Activated CD8-positive, alpha-beta T cell treated with anti-CD3 and anti-CD28 coated beads, Interleukin-2, amount 10 ng/mL, durations not matched to agents 7 days and 5 days (primary cell): ENCODE data around the gene B4GALT6. TPM values are rescaled to one million over a fixed set of nuclear protein-coding genes. Genes with fewer than 3 reads are reported as not detected.

ENCODE experiments used
- ATAC-seq: fragments of 150-1000 bp; cut with Tn5 transposase; one replicate; pipeline ENCODE4 v1.10.0; 2021; ENCODE audit warnings: moderate library complexity
- CTCF ChIA-PET: fragments of 350-600 bp; sonication (Branson Sonifier 250); formaldehyde crosslinking; loops from one replicate; lab custom pipeline; 2021; ENCODE audit warnings: antibody characterized with exemption; lab: Charles Lee
- POLR2A ChIA-PET: fragments of 350-600 bp; sonication (Branson Sonifier 250); formaldehyde crosslinking; loops from one replicate; lab custom pipeline; 2021; ENCODE audit warnings: antibody characterized with exemption; lab: Charles Lee
- DNase-seq: peaks from one replicate; pipeline ENCODE4 v3.0.0-alpha.2; 2020
- H3K27ac Mint-ChIP-seq: one replicate; pipeline ENCODE4 v1.8.0; 2021; ENCODE audit warnings: mild to moderate bottlenecking, mixed read lengths
- H3K27me3 Mint-ChIP-seq: one replicate; pipeline ENCODE4 v1.8.0; 2021; ENCODE audit warnings: low read depth, mixed read lengths
- H3K36me3 Mint-ChIP-seq: one replicate; pipeline ENCODE4 v1.8.0; 2021; ENCODE audit warnings: low read depth, mixed read lengths
- H3K4me1 Mint-ChIP-seq: one replicate; pipeline ENCODE4 v1.8.0; 2021; ENCODE audit warnings: low read depth, mixed read lengths
- H3K4me3 Mint-ChIP-seq: one replicate; pipeline ENCODE4 v1.8.0; 2021; ENCODE audit warnings: mild to moderate bottlenecking, mixed read lengths
- H3K9me3 Mint-ChIP-seq: one replicate; pipeline ENCODE4 v1.8.0; 2022; ENCODE audit warnings: mixed read lengths; ENCODE audit not compliant: insufficient read depth
- total RNA-seq, 2 experiments: library from RNA; stranded (reverse); gene quantifications; one replicate each; pipeline ENCODE4 v1.2.3, GENCODE V29; 2021

Gene B4GALT6
- total RNA-seq, 2 experiments from 2014 or later, result 1.0 to 1.3 TPM

GRCh38 chr18:31581498-31582197 lies 102.7 kb downstream of the B4GALT6 start:
- no peak for DNase-seq
- ChIA-PET POLR2A (no interaction called here), CTCF (no interaction called here)
- no peaks in the 10 kb centered on the region for H3K4me1 Mint-ChIP-seq
- H3K4me3 Mint-ChIP-seq, result no peak overlapping the region
- no peaks in the 10 kb centered on the region for H3K9me3 Mint-ChIP-seq
- ATAC-seq, result no peak
- H3K36me3 Mint-ChIP-seq, result no peaks in the 10 kb centered on the region
- no peak overlapping the region for H3K27ac Mint-ChIP-seq
- no peaks in the 10 kb centered on the region for H3K27me3 Mint-ChIP-seq

- H3K4me3 Mint-ChIP-seq, result no peak overlapping the region
- H3K36me3 Mint-ChIP-seq, result no peaks in the 10 kb centered on the region
- H3K4me1 Mint-ChIP-seq, result no peaks in the 10 kb centered on the region
- H3K9me3 Mint-ChIP-seq, result no peaks in the 10 kb centered on the region
- POLR2A ChIA-PET, result no interaction called here
- DNase-seq, result no peak
- no peaks in the 10 kb centered on the region for H3K27me3 Mint-ChIP-seq
- ATAC-seq, result no peak
- no peak overlapping the region for H3K27ac Mint-ChIP-seq
- CTCF ChIA-PET, result interaction anchor here (1.0 kb wide), 1 partner anchor 24 kb away, joined by 3 read pairs; no protein-coding TSS in a partner anchor
Measured at GRCh38 chr18:31579375-31579774, 105.0 kb downstream of the B4GALT6 start.

- Mint-ChIP-seq H3K36me3 (no peaks in the 10 kb centered on the region), H3K9me3 (no peaks in the 10 kb centered on the region), H3K4me1 (no peaks in the 10 kb centered on the region), H3K27me3 (no peaks in the 10 kb centered on the region), H3K27ac (no peak overlapping the region), H3K4me3 (no peak overlapping the region)
- POLR2A ChIA-PET, result no interaction called here
- no peak for ATAC-seq
- CTCF ChIA-PET, result no interaction called here
- DNase-seq, result no peak
Measured at GRCh38 chr18:31578126-31578525, 106.3 kb downstream of the B4GALT6 start.

- DNase-seq, result no peak
- H3K4me1 Mint-ChIP-seq, result no peaks in the 10 kb centered on the region
- no peak overlapping the region for H3K27ac Mint-ChIP-seq
- H3K36me3 Mint-ChIP-seq, result no peaks in the 10 kb centered on the region
- CTCF ChIA-PET, result no interaction called here
- no peak overlapping the region for H3K4me3 Mint-ChIP-seq
- POLR2A ChIA-PET, result no interaction called here
- H3K27me3 Mint-ChIP-seq, result no peaks in the 10 kb centered on the region
- H3K9me3 Mint-ChIP-seq, result no peaks in the 10 kb centered on the region
- no peak for ATAC-seq
Measured at GRCh38 chr18:31577195-31577594, 107.2 kb downstream of the B4GALT6 start.

- CTCF ChIA-PET, result no interaction called here
- no peaks in the 10 kb centered on the region for H3K36me3 Mint-ChIP-seq
Measured at GRCh38 chr18:31576670-31577069, 107.7 kb downstream of the B4GALT6 start.

GRCh38 chr18:31575515-31576257 lies 108.7 kb downstream of the B4GALT6 start:
- no peak for ATAC-seq
- CTCF ChIA-PET, result no interaction called here
- H3K4me1 Mint-ChIP-seq, result no peaks in the 10 kb centered on the region

More at GRCh38 chr18:31576670-31577069, 107.7 kb downstream of the B4GALT6 start:
- DNase-seq (no peak), ATAC-seq (no peak)
- POLR2A ChIA-PET, result no interaction called here
- Mint-ChIP-seq H3K4me3 (no peak overlapping the region), H3K27ac (no peak overlapping the region), H3K27me3 (peaks cover 3% of the 10 kb centered on the region), H3K9me3 (no peaks in the 10 kb centered on the region), H3K4me1 (no peaks in the 10 kb centered on the region)

GRCh38 chr18:31574359-31574758 lies 110.0 kb downstream of the B4GALT6 start:
- no peak for DNase-seq
- Mint-ChIP-seq H3K4me1 (no peaks in the 10 kb centered on the region), H3K36me3 (no peaks in the 10 kb centered on the region), H3K27ac (no peak overlapping the region), H3K9me3 (no peaks in the 10 kb centered on the region), H3K4me3 (no peak overlapping the region), H3K27me3 (peaks cover 3% of the 10 kb centered on the region)
- POLR2A ChIA-PET, result no interaction called here
- CTCF ChIA-PET, result no interaction called here
- no peak for ATAC-seq

More at GRCh38 chr18:31575515-31576257, 108.7 kb downstream of the B4GALT6 start:
- DNase-seq, result no peak
- no peaks in the 10 kb centered on the region for H3K36me3 Mint-ChIP-seq
- no peaks in the 10 kb centered on the region for H3K9me3 Mint-ChIP-seq
- POLR2A ChIA-PET, result no interaction called here
- H3K27ac Mint-ChIP-seq, result no peak overlapping the region
- peaks cover 3% of the 10 kb centered on the region for H3K27me3 Mint-ChIP-seq
- no peak overlapping the region for H3K4me3 Mint-ChIP-seq

Other genes starting within 250 kb of the B4GALT6 start
- not detected for gene DSG3, start 236.8 kb downstream of the B4GALT6 start, total RNA-seq
- under 1 TPM; 0.18 to 0.32 TPM for gene DSG2, start 186.4 kb downstream of the B4GALT6 start, total RNA-seq
- gene TTR, start 92.7 kb downstream of the B4GALT6 start, total RNA-seq, result not detected
- not detected for gene SLC25A52, start 76.3 kb upstream of the B4GALT6 start, total RNA-seq